GM18861 (cell line): ENCODE data around the gene ZNF256.

Experiments
- ATAC-seq: cut with Tn5 transposase; IDR thresholded peaks from one replicate; pipeline ENCODE4 v1.9.1; 2021; ENCODE audit not compliant: unreplicated experiment

Gene ZNF256

GRCh38 chr19:57947419-57948134 is at the start of gene ZNF256:
Gene ZNF256 (minus strand): TSS chr19:57947706. CDS start chr19:57947474, 232 bp downstream.
- ATAC-seq, result peak; percentile 87

GRCh38 chr19:57992841-57993240 is 45.3 kb upstream of the ZNF256 start:
- no peak for ATAC-seq

GRCh38 chr19:57978586-57979289 is 31.2 kb upstream of the ZNF256 start:
- no peak for ATAC-seq

GRCh38 chr19:57974434-57974833 is 26.9 kb upstream of the ZNF256 start, which contains the start of gene C19orf18:
Gene C19orf18 (minus strand): TSS chr19:57974534. CDS start chr19:57974432, 102 bp downstream.
- ATAC-seq, result no peak

GRCh38 chr19:57964761-57965160 is 17.3 kb upstream of the ZNF256 start:
- ATAC-seq, result no peak

- ATAC-seq, result no peak
Observed at GRCh38 chr19:57961785-57962184, 14.3 kb upstream of the ZNF256 start.

- no peak for ATAC-seq
Observed at GRCh38 chr19:57954996-57955395, 7.5 kb upstream of the ZNF256 start.

GRCh38 chr19:57949702-57950101 is 2.2 kb upstream of the ZNF256 start:
- no peak for ATAC-seq

- no peak for ATAC-seq
Observed at GRCh38 chr19:57949296-57949695, 1.8 kb upstream of the ZNF256 start.

- no peak for ATAC-seq
Observed at GRCh38 chr19:57947088-57947418, 453 bp downstream of the ZNF256 start.

GRCh38 chr19:57946316-57946715 is 1.2 kb downstream of the ZNF256 start:
- ATAC-seq, result no peak

GRCh38 chr19:57941593-57941992 is 5.9 kb downstream of the ZNF256 start:
- ATAC-seq, result no peak

GRCh38 chr19:57935731-57936130 is 11.8 kb downstream of the ZNF256 start:
- ATAC-seq, result no peak

- ATAC-seq, result peak; percentile 90
Observed at GRCh38 chr19:57934820-57935665, 12.5 kb downstream of the ZNF256 start, which contains the start of gene ZNF418. Gene ZNF418 (minus strand): TSS chr19:57935402. CDS start chr19:57933822, 1,580 bp downstream.

GRCh38 chr19:57927587-57927986 is 19.9 kb downstream of the ZNF256 start:
- no peak for ATAC-seq

GRCh38 chr19:57916168-57916995 is 31.1 kb downstream of the ZNF256 start, which contains the start of gene ZNF417:
Gene ZNF417 (minus strand): TSS chr19:57916592. CDS start chr19:57916411, 181 bp downstream.
- ATAC-seq, result peak; percentile 96

- no peak for ATAC-seq
Observed at GRCh38 chr19:57914531-57914930, 33.0 kb downstream of the ZNF256 start.

GRCh38 chr19:57907394-57907793 is 40.1 kb downstream of the ZNF256 start:
- ATAC-seq, result no peak

- no peak for ATAC-seq
Observed at GRCh38 chr19:57905258-57905657, 42.2 kb downstream of the ZNF256 start.

- ATAC-seq, result no peak
Observed at GRCh38 chr19:57903618-57904184, 43.8 kb downstream of the ZNF256 start.
